KMS-11 (cell line): Measurements from ENCODE around the gene CSRNP3.

Experiments
- H2AFZ ChIP-seq: fragments of 200-600 bp; sonication (generic); 2 replicates; pipeline ENCODE4 v1.6.1; 2016; ENCODE audit warnings: antibody characterized with exemption, mixed run types, low read depth
- H3K27ac ChIP-seq: fragments of 200-600 bp; sonication (generic); 2 replicates; pipeline ENCODE4 v1.6.1; 2016; ENCODE audit warnings: mild to moderate bottlenecking, mixed run types
- H3K27me3 ChIP-seq: fragments of 200-600 bp; sonication (generic); 2 replicates; pipeline ENCODE4 v1.6.1; 2017; ENCODE audit warnings: mild to moderate bottlenecking, low read depth, mixed run types, moderate library complexity; ENCODE audit not compliant: insufficient read depth
- H3K36me3 ChIP-seq: fragments of 200-600 bp; sonication (generic); 2 replicates; pipeline ENCODE4 v1.6.1; 2017; ENCODE audit warnings: mild to moderate bottlenecking, mixed run types; ENCODE audit not compliant: insufficient read depth
- H3K4me1 ChIP-seq: fragments of 200-600 bp; sonication (generic); 2 replicates; pipeline ENCODE4 v1.6.1; 2016; ENCODE audit warnings: mild to moderate bottlenecking, low read depth, mixed run types; ENCODE audit not compliant: poor library complexity, severe bottlenecking
- H3K4me2 ChIP-seq: fragments of 200-600 bp; sonication (generic); 2 replicates; pipeline ENCODE4 v1.7.0; 2016; ENCODE audit warnings: mild to moderate bottlenecking, mixed run types
- H3K4me3 ChIP-seq: fragments of 200-600 bp; sonication (generic); IDR thresholded peaks from 2 replicates; pipeline ENCODE4 v1.6.1; 2017; ENCODE audit warnings: low read depth, low read length, mixed read lengths; ENCODE audit not compliant: insufficient read depth
- H3K79me2 ChIP-seq: fragments of 200-600 bp; sonication (generic); 2 replicates; pipeline ENCODE4 v1.6.1; 2016; ENCODE audit warnings: low read depth, mixed run types; ENCODE audit not compliant: insufficient read depth
- H3K9ac ChIP-seq: fragments of 200-600 bp; sonication (generic); 2 replicates; pipeline ENCODE4 v1.6.1; 2016; ENCODE audit warnings: mild to moderate bottlenecking, mixed run types
- H4K20me1 ChIP-seq: fragments of 200-600 bp; sonication (generic); 2 replicates; pipeline ENCODE4 v1.6.1; 2016; ENCODE audit warnings: mild to moderate bottlenecking, mixed run types; ENCODE audit not compliant: insufficient read depth
- TF ChIP-seq, protein P1 (sequence below): fragments of 200-600 bp; sonication (generic); conservative IDR thresholded peaks from 2 replicates; pipeline ENCODE4 v1.6.1; 2017; ENCODE audit warnings: low read depth, mild to moderate bottlenecking, antibody characterized with exemption, low read length, moderate library complexity, mixed read lengths

Gene CSRNP3

DNA sequence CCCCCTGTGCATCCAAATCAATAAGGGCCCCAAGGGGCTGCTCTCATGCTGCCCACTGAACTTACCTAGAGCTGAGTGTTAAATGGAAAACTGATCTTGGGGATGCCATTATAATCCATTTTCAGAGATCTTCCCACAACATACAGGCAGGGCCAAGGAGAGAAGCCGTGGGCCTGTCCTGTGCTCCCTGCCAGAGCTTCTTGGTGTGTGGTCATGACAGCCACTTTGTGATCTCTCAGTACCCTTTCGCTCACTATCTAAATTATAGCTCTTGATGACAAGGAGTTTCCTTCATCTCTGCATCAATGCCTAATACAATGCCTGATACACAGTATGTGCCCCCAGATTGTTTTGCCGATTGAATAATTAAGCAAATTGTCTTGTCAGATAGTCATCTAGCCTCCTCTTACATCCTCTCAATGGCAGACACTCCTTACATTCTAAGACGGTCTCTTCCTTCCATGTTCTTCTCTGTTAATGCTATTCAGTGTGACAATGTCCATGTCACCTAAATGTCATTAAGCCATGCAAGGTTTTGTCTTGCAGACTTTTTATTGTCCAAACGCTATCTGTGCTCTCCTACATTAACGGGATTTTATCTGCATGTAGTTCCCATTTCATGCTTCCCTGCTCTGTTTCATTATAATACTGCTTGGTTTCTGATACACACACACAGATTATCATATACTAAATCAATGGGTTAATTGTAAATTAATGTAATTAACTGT, 5.9 kb downstream of the CSRNP3 start:
- no peaks in the 10 kb centered on the region for H4K20me1 ChIP-seq
- TF ChIP-seq, protein P1, sequence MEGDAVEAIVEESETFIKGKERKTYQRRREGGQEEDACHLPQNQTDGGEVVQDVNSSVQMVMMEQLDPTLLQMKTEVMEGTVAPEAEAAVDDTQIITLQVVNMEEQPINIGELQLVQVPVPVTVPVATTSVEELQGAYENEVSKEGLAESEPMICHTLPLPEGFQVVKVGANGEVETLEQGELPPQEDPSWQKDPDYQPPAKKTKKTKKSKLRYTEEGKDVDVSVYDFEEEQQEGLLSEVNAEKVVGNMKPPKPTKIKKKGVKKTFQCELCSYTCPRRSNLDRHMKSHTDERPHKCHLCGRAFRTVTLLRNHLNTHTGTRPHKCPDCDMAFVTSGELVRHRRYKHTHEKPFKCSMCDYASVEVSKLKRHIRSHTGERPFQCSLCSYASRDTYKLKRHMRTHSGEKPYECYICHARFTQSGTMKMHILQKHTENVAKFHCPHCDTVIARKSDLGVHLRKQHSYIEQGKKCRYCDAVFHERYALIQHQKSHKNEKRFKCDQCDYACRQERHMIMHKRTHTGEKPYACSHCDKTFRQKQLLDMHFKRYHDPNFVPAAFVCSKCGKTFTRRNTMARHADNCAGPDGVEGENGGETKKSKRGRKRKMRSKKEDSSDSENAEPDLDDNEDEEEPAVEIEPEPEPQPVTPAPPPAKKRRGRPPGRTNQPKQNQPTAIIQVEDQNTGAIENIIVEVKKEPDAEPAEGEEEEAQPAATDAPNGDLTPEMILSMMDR, result no peak
- no peak overlapping the region for H3K4me3 ChIP-seq
- no peaks in the 10 kb centered on the region for H3K4me1 ChIP-seq
- no peak overlapping the region for H3K4me2 ChIP-seq
- H3K27me3 ChIP-seq, result no peaks in the 10 kb centered on the region
- H3K36me3 ChIP-seq, result no peaks in the 10 kb centered on the region
- no peak overlapping the region for H3K27ac ChIP-seq
- H2AFZ ChIP-seq, result no peak overlapping the region
- no peak overlapping the region for H3K9ac ChIP-seq
- H3K79me2 ChIP-seq, result no peaks in the 10 kb centered on the region

DNA sequence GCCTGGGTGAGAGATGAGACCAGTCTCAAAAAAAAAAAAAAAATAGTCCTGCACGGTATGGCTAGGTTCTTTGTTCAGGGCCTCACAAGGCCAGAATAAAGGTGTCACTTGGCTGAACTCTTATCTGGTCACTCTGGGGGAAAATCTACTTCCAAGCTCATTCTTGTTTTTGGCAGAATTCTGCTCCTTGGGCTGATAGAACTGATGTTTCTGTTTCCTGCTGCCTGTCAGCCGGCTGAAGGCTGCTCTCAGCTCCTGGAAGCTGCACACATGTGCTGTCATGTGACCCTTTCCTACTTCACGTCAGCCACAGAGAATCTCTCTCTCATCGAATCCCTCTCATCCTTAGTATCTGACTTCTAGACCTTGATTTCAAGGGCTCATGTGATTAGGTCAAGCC, 10.4 kb downstream of the CSRNP3 start:
- H3K9ac ChIP-seq, result no peak overlapping the region
- H3K4me2 ChIP-seq, result no peak overlapping the region
- no peak overlapping the region for H3K4me3 ChIP-seq
- no peak overlapping the region for H3K27ac ChIP-seq
- no peaks in the 10 kb centered on the region for H4K20me1 ChIP-seq
- H3K79me2 ChIP-seq, result no peaks in the 10 kb centered on the region
- no peaks in the 10 kb centered on the region for H3K36me3 ChIP-seq
- H2AFZ ChIP-seq, result no peak overlapping the region
- H3K27me3 ChIP-seq, result no peaks in the 10 kb centered on the region
- TF ChIP-seq, protein P1, result no peak
- no peaks in the 10 kb centered on the region for H3K4me1 ChIP-seq

DNA sequence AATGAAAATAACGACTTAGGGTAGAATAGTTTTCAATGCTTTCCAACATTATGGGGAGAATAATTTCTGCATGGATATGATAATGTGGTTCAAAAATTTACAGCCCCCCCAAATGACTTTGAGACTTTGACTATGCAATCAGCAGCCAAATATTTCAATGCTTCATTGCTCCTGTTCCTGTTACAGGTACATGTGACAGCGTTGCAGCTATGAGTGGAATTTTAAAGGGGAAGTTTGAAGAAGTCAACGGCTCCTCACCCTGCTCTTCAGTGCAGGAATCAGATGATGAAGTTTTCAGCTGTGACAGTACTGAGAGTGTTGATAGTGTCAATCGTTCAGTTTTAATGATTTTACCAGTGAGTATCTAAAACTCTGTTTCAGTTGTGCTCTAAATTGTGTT, 25.1 kb downstream of the CSRNP3 start:
- Histone ChIP-seq H3K4me3 (no peak overlapping the region), H3K36me3 (no peaks in the 10 kb centered on the region), H3K27ac (no peak overlapping the region), H3K79me2 (no peaks in the 10 kb centered on the region), H3K9ac (no peak overlapping the region), H3K27me3 (no peaks in the 10 kb centered on the region), H4K20me1 (no peaks in the 10 kb centered on the region), H3K4me2 (no peak overlapping the region), H2AFZ (no peak overlapping the region), H3K4me1 (no peaks in the 10 kb centered on the region)
- TF ChIP-seq, protein P1, result no peak

DNA sequence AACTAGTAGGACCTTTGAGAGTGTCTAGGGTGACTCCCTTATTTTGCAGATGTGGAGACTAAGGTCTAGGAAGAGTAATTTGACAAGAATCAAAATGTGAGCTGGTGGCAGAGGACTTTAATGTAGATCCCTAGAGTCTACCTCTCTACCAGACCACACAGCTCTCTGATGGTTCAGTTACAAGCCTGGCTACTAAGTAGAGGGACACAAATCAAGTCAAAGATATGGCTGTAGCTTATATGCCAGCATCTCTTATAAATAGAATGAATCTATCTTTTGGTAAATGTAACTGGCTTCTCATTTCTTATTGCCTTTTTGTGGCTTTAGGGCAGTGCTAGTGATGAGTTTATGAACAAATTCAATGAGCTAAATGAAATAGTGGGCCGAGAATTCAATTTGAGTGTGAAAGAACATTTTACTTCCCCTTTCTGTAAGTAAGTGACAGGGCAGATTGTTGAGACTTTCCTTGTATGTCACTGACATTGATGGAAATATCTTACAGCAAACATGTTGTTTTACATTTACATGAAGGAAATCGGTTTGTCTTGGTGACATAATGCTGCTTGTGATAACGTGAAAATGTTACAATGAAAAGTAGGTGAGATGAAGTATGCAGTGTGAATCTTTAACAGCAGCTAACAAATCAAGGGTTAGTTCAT, 28.3 kb downstream of the CSRNP3 start:
- H3K27me3 ChIP-seq, result no peaks in the 10 kb centered on the region
- H3K27ac ChIP-seq, result no peak overlapping the region
- H3K4me3 ChIP-seq, result no peak overlapping the region
- no peaks in the 10 kb centered on the region for H3K79me2 ChIP-seq
- H4K20me1 ChIP-seq, result no peaks in the 10 kb centered on the region
- no peaks in the 10 kb centered on the region for H3K36me3 ChIP-seq
- H3K9ac ChIP-seq, result no peak overlapping the region
- TF ChIP-seq, protein P1, result no peak
- no peak overlapping the region for H2AFZ ChIP-seq
- H3K4me1 ChIP-seq, result no peaks in the 10 kb centered on the region
- no peak overlapping the region for H3K4me2 ChIP-seq
